Testis (tissue), 2 donors: ENCODE results near the gene PILRB.
"Not testable (repeated sequence)": the region's sequence is repeated elsewhere in the genome, so short reads cannot be mapped to it uniquely, and the experiment has no call there.

Experiments
- CTCF ChIP-seq, 3 experiments: fragments of 450-650 bp in 2 of 3; fragments of 200-600 bp in 1 of 3; sonication (generic) in 1 of 3; IDR thresholded peaks; one replicate each; pipeline ENCODE4 v1.5.1; 2016 to 2019; ENCODE audit warnings: antibody characterized with exemption in 3 of 3, mild to moderate bottlenecking in 2 of 3, moderate library complexity in 1 of 3
- POLR2A ChIP-seq: fragments of 450-650 bp; IDR thresholded peaks from one replicate; pipeline ENCODE4 v1.6.1; 2017; ENCODE audit warnings: antibody characterized with exemption, mild to moderate bottlenecking, moderate library complexity

GRCh38 chr7:100335566-100336466 lies 22.1 kb upstream of the PILRB start:
- TF ChIP-seq CTCF (IDR thresholded peaks at IDR 0.05) = not testable (repeated sequence)
- TF ChIP-seq POLR2A = peak; percentile 93
